ENCODE measurements around the gene PACC1. TPM values are rescaled to one million over a fixed set of nuclear protein-coding genes. Genes with fewer than 3 reads are reported as not detected.

PACC1 gene
- total and polyA plus RNA-seq, 10 of the 15 experiments (the other 5 are each of a cell fraction or from before 2014, with no cell fraction given) = 16.1 to 29.7 (median 19.3) TPM

GRCh38 chr1:212326541-212326940 lies 88.1 kb downstream of the PACC1 start (continued):
- TF ChIP-seq SUZ12 (IDR thresholded peaks at IDR 0.05; ENCODE audit: unreplicated experiment) = no peak
- no peak for TF ChIP-seq YBX1 (IDR thresholded peaks at IDR 0.05)
- no peak for TF ChIP-seq EP300 (IDR thresholded peaks at IDR 0.05; ENCODE audit: borderline replicate concordance in 1 of 2, control insufficient read depth in 1 of 2, low read depth in 2 of 2, low read length in 2 of 2)
- no peak for TF ChIP-seq RELB (IDR thresholded peaks at IDR 0.05; ENCODE audit: low read depth)
- no peak for TF ChIP-seq MEF2A (IDR thresholded peaks at IDR 0.05; ENCODE audit: insufficient read depth, low read depth, low read length)
- TF ChIP-seq PAX8 (IDR thresholded peaks at IDR 0.05) = no peak

- Histone ChIP-seq H3K4me2 (ENCODE audit: control insufficient read depth, insufficient read depth) (no peak overlapping the region), H3K27ac (ENCODE audit: control insufficient read depth, insufficient read depth) (no peak overlapping the region), H3K9me3 (replicated peaks; ENCODE audit: control insufficient read depth, insufficient read depth, low read length) (no peaks in the 10 kb centered on the region), H3K4me3 (no peak overlapping the region), H3K36me3 (ENCODE audit: control insufficient read depth in 2 of 2, insufficient read depth in 2 of 2, low read length in 1 of 2) (no peaks in the 10 kb centered on the region), H2AFZ (ENCODE audit: control insufficient read depth, low read depth, low read length) (no peak overlapping the region), H3K27me3 (replicated peaks in 1 of 2; ENCODE audit: control insufficient read depth in 2 of 2, insufficient read depth in 2 of 2, low read length in 1 of 2) (no peaks in the 10 kb centered on the region), H4K20me1 (ENCODE audit: control insufficient read depth, insufficient read depth) (no peaks in the 10 kb centered on the region), H3K4me1 (ENCODE audit: control insufficient read depth, insufficient read depth, low read length) (no peaks in the 10 kb centered on the region), H3K9ac (ENCODE audit: control insufficient read depth, insufficient read depth, low read length) (no peak overlapping the region), H3K79me2 (ENCODE audit: control insufficient read depth, insufficient read depth, low read length) (no peaks in the 10 kb centered on the region; the same call in 1 of the 2 replicates)
- RAD21 ChIA-PET (ENCODE audit: unreplicated experiment) = interaction anchor here (0.6 kb wide), 1 partner anchor 726 kb away, joined by 3 read pairs; no protein-coding TSS in a partner anchor
- in situ Hi-C loops (cut with MboI) = no loop called here
- SMC1A ChIA-PET (ENCODE audit: uncharacterized antibody, unreplicated experiment) = interaction anchor here (1.0 kb wide), 1 partner anchor 133 kb away, joined by 3 read pairs; no protein-coding TSS in a partner anchor
- 83% methylated on average over 3 of the region's 3 CpGs for WGBS (ENCODE audit: insufficient coverage, insufficient replicate concordance, low lambda C conversion rate, missing lambda C conversion rate)
- CTCF ChIA-PET = interaction anchor here (0.6 kb wide), 1 partner anchor 44 kb away, joined by 3 read pairs; no protein-coding TSS in a partner anchor
- no TSS peak for BruUV-seq (replicated peaks)
- POLR2A ChIA-PET = no interaction called here
- no peak for FAIRE-seq
- intact Hi-C loops (cut with micrococcal nuclease; ENCODE audit: unreplicated experiment) = no loop called here
- DNase-seq (ENCODE audit: low read depth, low spot score) = no peak
- no peak for ATAC-seq
- TF ChIP-seq BCLAF1 (IDR thresholded peaks at IDR 0.05) (no peak), BACH1 (IDR thresholded peaks at IDR 0.05; ENCODE audit: borderline replicate concordance) (no peak), EZH2 (IDR thresholded peaks at IDR 0.05; ENCODE audit: borderline replicate concordance, control insufficient read depth, low read depth, low read length) (no peak), RBBP5 (conservative IDR thresholded peaks at IDR 0.05) (no peak), BHLHE40 (IDR thresholded peaks at IDR 0.05; ENCODE audit: borderline replicate concordance in 1 of 2, low read depth in 2 of 2, low read length in 1 of 2) (no peak), ZBTB40 (IDR thresholded peaks at IDR 0.05; ENCODE audit: borderline replicate concordance) (no peak)
These were observed 91.6 kb downstream of the PACC1 start for GRCh38 chr1:212323066-212323465.
